NCI-H748 (cell line): ENCODE measurements around the gene CHRNA1.

Source experiments
- DNase-seq: peaks from one replicate; lab custom pipeline; 2025; ENCODE audit not compliant: unreplicated experiment; lab: John Stamatoyannopoulos, UW

The CHRNA1 gene

DNA sequence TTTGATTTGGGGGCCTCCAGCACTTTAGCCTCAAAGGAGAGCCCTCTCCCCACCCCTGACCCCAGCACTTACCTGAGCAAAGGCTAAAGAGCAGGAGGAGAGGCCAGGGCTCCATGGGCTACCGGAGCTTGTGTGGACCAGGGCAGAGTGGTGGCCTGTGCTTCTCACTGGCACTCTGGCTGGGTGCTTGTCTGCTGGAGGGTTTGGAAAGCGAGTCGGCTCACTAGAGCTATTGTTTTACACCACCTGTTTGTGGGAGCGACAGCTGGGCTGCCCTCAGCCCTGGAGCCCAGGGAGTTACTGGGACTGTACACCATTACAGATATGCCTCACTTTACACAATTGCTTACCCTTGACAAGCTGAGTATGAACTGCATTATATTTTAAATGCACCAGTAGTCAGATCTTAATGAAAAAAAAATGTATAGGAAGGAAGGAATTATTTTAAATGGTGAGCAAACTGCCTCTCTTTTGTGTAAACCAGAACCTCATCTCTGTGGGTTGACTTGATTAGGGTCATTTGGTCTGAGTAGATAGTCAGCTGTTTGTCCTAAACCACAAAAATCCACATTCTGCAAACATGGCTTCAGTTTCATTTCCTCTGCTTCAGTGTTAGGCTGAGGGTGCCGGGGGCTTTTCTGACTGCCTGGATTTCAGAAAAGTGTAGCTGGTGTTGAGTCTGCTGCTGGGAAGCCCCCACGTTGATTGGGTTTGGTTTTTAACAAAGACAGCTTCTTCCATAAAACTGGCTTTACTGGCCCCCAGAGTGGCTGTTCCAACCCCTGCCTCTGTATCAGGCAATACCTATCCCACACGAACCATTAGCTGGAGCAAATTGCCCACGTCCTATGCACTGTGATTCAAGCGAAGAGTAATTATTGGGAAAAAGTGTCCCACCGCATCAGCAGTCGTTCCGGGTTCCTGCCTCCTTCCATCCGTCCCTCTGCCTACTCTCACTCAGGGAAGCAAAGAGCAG lies at the start of gene CHRNA1:
Gene CHRNA1 (minus strand): TSS at position 193 of the 976 bp plus-strand sequence. CDS start 78 bp downstream, at position 115.
- DNase-seq: peak; percentile 36

DNA sequence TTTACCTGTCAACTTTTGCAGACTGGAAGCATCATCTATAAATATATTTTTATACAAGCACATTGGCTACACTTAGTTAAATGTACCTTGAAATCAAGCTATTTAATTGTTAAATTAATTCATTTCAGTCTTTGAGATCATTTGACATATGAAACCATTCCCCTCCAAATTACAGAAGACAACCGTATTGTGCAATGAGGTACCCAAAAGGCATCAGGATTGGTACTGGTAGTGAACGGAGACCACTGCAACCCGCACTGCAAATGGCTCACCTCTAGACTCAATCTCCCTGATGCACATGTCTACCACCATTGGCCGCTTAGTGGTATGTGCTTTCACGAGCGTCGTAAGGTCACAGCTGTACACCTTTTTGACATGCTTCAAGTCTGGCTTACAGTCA lies 47.8 kb upstream of the CHRNA1 start:
- no peak for DNase-seq

DNA sequence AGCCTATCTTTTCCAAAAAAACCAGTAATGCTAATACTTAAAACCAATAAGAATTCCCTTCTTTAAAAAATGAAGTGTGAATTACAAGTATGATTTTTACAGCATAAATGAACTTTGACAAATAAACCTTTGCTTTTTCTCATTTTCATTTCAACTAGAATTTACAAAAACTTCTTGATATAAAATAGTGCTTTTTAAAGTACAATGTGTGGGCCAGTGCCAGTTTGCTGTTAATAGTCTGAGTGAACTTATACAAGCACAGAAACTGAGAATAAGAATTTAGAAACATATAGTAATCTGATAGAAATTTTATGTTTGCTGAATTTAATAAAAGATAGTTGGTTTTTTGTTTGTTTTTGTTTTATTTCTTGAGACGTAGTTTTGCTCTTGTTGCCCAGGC lies 43.7 kb upstream of the CHRNA1 start:
- no peak for DNase-seq

GRCh38 chr2:174805803-174806202 lies 41.5 kb upstream of the CHRNA1 start:
- DNase-seq: no peak

- DNase-seq: no peak
Measured at GRCh38 chr2:174802459-174802858, 38.2 kb upstream of the CHRNA1 start.

DNA sequence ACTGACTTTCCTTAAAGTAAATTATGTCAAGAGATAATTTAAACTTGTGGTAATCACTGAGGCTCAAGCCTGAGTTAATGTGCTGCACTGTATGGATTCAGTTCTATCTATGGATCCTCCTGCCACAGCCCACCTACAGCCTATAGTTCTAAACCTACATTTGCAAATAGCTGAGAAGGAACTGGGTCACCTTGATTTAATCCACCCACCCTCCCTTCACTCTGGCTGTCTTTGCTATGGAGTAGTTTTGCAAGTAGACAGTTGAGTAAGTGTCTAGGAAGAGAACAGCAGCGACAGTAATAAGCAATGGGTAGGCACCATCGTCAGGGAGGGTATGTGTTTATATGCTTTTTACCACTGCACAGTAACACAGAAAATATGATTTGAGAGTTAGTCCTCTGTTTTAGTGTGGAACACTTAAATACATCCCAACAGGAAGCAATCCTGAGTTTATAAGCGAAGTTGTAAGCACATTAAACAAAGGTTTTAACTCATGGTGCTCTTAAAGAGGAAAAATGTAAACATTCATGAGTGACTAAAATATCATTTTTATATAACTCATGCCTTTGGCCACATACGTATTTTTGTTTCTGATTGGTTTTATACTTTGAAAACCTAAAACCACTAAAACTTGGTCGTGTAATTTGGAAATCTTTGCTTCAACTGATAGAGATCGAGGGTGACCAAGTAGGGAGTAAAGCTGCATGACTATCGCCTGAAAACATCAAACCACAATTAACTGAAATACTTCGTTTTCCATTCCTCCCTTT lies 36.3 kb upstream of the CHRNA1 start:
- no peak for DNase-seq

DNA sequence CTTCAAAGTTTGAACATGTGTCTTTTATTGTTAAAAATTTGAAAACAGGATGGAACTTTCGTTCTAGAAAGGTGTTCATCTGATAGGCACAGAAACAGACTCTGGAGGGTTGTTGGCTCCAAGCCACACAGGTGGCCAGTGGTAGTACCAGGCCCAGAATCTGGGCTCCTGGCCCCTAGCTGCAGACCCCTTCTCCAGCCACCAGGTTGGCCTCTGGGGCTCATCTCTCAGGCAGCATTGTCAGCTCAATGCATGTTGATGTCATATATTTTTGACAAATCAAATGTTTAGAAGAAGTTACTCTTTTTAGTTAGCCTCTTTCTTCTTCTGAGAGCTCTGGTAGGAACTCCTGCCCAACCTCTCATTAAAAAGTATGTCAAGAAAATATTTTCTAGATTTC lies 34.5 kb upstream of the CHRNA1 start:
- DNase-seq: no peak

DNA sequence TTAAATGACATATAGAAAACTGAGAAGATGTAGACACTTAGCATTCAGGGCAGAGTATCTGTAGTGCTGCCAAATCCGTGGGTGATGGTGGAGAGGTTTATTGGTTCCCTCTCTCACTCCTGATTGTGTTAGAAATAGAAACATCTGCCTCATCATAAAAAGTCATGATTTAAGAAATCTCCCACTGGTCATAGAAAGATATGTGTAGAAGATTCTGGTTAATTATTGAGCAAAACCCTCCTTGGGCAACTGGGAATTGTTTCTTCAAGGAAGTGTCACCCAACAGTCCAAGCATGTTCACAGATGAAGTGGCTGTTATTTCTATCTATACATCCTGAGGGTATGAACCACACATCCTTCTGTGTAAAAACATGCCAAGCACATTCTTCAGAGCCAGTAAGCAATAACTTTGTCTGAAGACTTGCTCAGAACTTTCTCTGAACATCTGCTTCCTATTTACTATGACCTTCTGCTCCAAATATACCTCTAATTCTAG lies 33.6 kb upstream of the CHRNA1 start:
- no peak for DNase-seq

GRCh38 chr2:174796319-174796771 lies 32.1 kb upstream of the CHRNA1 start:
- no peak for DNase-seq

GRCh38 chr2:174794851-174795374 lies 30.6 kb upstream of the CHRNA1 start:
- no peak for DNase-seq

DNA sequence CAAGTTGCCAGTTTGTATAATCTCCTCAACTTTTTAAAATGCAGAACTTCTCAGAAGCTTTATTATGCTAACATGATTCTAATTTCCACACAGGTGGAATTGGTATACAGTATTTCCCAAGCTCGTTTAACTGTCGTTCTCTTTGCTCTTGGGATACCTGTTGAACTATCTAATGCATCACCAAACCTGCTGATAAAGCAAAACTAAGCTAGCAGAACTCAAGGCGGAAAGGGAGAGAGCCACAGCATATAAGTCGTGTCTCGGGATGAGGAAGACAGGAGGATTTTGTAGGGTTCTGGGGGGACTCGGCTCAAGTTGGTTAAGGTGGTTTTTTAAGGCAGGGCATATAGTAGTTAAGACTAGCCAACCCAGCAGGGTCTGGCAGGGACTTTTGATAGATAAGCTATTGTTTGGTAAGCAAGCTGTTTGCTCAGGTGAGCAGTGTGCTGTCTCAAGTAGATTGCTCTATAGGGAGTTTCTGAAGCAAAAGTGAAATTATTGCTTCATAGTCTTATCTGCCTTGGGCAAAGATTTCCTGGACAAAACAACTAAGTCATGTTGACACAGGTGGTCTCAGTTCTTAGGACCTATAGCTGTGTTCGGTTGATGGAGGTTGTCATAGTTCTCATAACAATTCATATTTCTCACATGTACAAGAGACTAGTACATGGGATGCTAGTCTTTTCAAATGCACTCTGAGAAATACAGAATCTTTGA lies 28.2 kb upstream of the CHRNA1 start:
- no peak for DNase-seq

DNA sequence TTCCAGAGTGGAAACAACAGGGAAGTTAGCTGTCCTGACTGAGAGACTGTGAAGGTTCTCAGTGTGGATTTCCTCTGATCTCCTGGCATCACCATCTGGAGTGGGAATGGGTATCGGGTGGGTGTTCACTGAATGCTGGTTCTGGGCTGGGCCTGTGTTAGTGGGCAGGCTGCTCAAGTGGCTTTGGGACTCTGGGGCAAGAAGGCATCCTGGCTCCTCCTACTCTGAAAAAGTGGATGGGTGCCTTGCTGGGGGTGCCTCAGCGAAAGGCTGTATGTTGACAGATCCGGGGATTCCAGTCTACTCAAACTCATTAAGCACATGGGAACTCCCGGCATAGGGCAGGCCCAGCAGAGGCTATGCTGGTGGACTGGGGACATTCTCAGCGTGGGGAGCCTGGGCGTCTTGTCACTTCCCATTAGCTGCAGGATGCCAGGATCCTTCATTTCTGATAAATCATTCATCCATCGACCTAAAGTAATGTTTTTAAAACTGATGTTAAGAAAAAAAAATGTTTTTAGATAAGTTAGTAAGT lies 27.5 kb upstream of the CHRNA1 start:
- no peak for DNase-seq

- no peak for DNase-seq
Measured at GRCh38 chr2:174791020-174791419, 26.7 kb upstream of the CHRNA1 start.

- no peak for DNase-seq
Measured at GRCh38 chr2:174789001-174789400, 24.7 kb upstream of the CHRNA1 start.

DNA sequence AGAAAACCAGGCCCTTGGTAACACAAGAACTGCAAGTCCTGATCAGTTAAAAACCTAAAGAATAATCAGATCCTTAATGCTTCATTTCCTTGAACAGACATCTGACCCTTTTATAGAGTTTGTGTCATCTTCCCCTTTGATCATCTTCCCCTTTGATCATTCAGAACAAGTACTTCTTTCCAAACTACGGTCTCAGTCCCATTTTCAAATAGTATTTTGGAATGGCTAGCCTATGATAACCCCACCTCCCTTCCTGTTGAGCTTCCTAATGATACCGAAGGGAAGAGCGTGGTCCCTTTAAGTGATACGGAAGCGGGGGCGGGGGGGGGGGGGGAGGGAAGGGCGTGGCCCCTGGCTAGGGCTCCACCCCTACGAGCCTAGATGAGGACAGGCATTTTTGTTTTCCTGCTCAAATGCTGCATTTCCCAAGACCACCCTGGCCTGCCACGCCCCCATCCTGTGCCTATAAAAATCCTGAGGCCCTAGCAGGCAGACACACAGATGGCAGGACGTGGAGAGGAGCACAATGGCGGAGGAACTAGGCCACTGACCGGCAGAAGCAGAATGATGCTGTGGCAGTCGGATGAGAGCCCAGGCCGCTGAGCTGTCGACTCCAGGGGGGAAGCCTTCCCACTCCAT lies 24.1 kb upstream of the CHRNA1 start:
- peak; percentile 72 for DNase-seq

DNA sequence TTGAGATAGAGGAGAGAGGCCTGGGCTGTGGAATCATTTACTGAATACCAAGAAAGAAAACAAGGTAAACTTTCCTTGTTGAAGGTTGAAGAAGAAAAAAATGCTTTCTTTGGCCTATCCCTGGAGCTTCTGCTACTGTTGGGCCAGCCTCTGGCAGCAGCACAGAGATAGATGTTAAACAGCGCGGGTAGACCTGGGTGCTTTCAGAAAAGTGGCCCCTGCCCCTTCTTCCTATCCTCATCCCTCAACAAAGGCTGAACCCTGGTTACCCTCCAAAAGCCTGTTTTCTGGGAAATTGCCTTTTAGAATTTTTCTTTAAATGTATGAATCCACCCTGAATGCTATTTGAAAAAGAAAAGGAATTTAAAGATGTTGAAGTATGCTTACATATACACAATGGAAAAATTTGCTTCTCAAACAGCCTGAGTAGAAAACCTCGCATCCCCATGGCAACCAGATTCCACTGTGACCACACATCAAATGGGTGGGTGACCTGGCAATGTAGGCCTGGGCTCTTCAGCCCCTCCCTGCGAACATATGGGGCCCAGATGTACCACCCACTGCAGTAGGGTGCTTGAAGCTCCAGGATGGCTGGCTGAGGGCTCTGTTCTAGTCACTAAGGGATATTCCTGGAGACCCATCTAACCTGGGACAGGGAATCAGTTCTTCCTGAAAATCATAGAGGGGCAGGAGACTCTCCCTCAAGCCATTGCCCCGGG lies 23.4 kb upstream of the CHRNA1 start:
- DNase-seq: peak; percentile 11

DNA sequence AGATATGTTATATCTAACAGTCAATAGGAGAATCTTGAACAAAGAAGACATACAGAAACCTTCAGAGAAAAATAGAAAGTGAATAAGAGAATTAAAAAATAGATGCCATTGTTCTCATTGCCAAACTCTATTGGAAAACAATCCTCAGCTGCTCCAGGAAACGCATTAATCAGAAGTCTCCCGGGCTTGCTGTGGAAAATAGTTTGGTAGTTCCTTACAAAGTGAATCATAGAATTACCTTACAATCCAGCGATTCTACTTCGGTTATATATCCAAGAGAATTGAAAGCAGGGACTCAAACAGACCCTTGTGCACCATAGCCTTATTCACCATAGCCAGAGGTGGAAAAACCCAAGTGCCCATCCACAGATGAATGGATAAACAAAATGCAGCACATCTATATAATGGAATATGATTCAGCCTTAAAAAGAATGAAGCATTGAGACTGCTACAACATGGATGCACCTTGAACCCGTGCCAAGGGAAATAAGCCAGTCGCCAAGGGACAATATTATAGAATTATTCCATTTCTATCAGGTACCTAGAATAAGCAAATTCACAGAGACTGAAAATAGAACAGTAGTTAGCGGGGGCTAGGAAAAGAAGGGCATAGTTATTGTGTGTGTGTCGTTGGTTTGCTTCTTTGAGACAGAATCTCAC lies 21.9 kb upstream of the CHRNA1 start:
- no peak for DNase-seq

- no peak for DNase-seq
Measured at GRCh38 chr2:174785481-174785880, 21.2 kb upstream of the CHRNA1 start.

GRCh38 chr2:174784909-174785308 lies 20.6 kb upstream of the CHRNA1 start:
- DNase-seq: no peak
